ENCODE data around the gene DNER.

Gene DNER

DNA sequence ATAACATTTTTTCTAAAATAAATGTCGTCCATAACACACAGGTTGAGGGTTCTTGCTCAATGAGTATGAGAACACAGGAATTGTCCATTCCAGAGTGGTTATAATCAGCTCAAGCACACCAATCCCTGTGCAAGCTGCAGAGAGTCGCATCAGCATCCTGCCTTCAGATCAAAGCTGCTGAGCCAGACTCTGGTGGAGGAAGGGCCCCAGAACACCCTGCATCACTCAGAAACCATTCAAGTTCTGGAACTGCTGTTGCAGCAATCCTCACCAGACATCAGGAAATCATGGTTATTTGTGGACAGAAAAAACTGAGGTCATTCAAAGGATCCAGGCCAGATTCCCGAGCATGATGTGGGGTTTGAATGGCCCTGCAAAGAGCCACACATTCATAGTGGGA is 44.5 kb downstream of the DNER start:
- H3K27ac ChIP-seq (ENCODE audit: low read depth, low read length), result no peak overlapping the region
- H3K4me1 ChIP-seq (ENCODE audit: control insufficient read depth, insufficient read depth, low read length), result no peaks in the 10 kb centered on the region
- no peaks in the 10 kb centered on the region for H3K9me3 ChIP-seq (ENCODE audit: control insufficient read depth, insufficient read depth, low read length)
- no peak overlapping the region for H3K4me3 ChIP-seq (ENCODE audit: low read depth, low read length)
- no peaks in the 10 kb centered on the region for H3K36me3 ChIP-seq (ENCODE audit: control insufficient read depth, insufficient read depth, low read length)
- H3K9ac ChIP-seq (ENCODE audit: low read depth, low read length), result no peak overlapping the region
- no peaks in the 10 kb centered on the region; the same call in 1 of the 2 replicates for H3K27me3 ChIP-seq (ENCODE audit: control insufficient read depth, insufficient read depth, low read length)

DNA sequence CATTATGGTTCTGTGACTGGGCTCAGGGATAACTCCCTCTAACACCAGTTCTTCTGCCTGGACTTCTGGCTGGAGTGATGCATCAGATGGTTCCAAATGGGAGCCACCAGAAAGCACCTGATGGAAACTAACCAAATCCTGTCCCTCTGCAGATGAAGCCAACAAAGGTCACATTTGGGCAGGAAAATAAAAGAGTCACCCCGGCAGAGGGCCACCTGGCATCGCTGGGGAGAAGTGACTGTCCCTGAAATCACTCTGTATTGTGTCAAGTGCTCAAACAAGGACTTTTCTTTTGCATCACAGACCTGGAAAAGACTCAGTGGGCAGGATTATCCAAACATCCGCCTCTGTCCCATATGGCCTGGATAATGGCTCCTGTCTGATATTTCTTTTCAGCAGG is 47.5 kb downstream of the DNER start:
- H3K27me3 ChIP-seq (ENCODE audit: control insufficient read depth, insufficient read depth, low read length), result no peaks in the 10 kb centered on the region
- H3K9me3 ChIP-seq (ENCODE audit: control insufficient read depth, insufficient read depth, low read length), result no peaks in the 10 kb centered on the region
- no peaks in the 10 kb centered on the region for H3K4me1 ChIP-seq (ENCODE audit: control insufficient read depth, insufficient read depth, low read length)
- no peak overlapping the region for H3K4me3 ChIP-seq (ENCODE audit: low read depth, low read length)
- no peak overlapping the region for H3K9ac ChIP-seq (ENCODE audit: low read depth, low read length)
- H3K27ac ChIP-seq (ENCODE audit: low read depth, low read length), result no peak overlapping the region
- no peaks in the 10 kb centered on the region for H3K36me3 ChIP-seq (ENCODE audit: control insufficient read depth, insufficient read depth, low read length)

DNA sequence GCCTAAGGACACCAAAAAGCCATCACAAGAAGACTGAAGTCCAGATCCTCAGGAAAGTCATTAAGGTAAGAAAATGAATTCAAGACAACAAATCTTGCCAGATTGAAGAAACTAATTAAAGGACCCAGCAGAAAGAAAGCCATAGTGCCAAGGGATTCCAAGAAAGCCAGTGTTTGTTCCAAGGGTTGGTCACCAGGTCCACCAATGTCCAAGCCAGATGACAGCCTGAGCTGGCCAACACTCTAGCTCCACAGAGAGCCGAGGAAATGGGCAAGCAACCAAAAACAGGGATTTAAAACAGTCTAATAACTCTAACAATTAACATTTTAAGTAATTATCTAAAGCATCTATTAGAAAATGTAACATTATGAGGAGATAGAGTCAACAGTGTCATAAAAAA is 49.2 kb downstream of the DNER start:
- no peaks in the 10 kb centered on the region for H3K9me3 ChIP-seq (ENCODE audit: control insufficient read depth, insufficient read depth, low read length)
- H3K36me3 ChIP-seq (ENCODE audit: control insufficient read depth, insufficient read depth, low read length), result no peaks in the 10 kb centered on the region
- no peaks in the 10 kb centered on the region for H3K4me1 ChIP-seq (ENCODE audit: control insufficient read depth, insufficient read depth, low read length)
- no peak overlapping the region for H3K9ac ChIP-seq (ENCODE audit: low read depth, low read length)
- no peak overlapping the region for H3K27ac ChIP-seq (ENCODE audit: low read depth, low read length)
- H3K4me3 ChIP-seq (ENCODE audit: low read depth, low read length), result no peak overlapping the region
- no peaks in the 10 kb centered on the region for H3K27me3 ChIP-seq (ENCODE audit: control insufficient read depth, insufficient read depth, low read length)

DNA sequence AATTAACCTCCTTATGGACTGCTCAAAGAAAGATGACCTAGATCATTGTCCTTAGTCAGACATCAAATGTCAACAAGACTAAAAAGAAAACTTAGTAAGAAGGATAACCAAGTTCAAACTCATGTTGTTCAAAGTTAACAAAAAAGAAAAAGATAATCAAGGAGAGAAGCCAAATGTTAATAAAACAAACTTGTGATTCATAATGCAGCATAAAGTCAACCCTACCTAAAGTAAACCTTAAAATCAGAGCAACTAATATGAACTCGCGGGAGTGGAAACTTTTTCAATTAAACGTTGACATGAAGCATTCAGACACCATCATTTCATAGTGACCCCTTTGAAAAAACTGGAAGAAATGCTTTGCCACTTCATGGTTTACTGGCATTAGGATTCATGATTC is 52.9 kb downstream of the DNER start:
- Histone ChIP-seq H3K4me1 (ENCODE audit: control insufficient read depth, insufficient read depth, low read length) (no peaks in the 10 kb centered on the region), H3K9ac (ENCODE audit: low read depth, low read length) (no peak overlapping the region), H3K4me3 (ENCODE audit: low read depth, low read length) (no peak overlapping the region), H3K36me3 (ENCODE audit: control insufficient read depth, insufficient read depth, low read length) (no peaks in the 10 kb centered on the region), H3K27ac (ENCODE audit: low read depth, low read length) (no peak overlapping the region), H3K27me3 (ENCODE audit: control insufficient read depth, insufficient read depth, low read length) (no peaks in the 10 kb centered on the region), H3K9me3 (ENCODE audit: control insufficient read depth, insufficient read depth, low read length) (no peaks in the 10 kb centered on the region)

DNA sequence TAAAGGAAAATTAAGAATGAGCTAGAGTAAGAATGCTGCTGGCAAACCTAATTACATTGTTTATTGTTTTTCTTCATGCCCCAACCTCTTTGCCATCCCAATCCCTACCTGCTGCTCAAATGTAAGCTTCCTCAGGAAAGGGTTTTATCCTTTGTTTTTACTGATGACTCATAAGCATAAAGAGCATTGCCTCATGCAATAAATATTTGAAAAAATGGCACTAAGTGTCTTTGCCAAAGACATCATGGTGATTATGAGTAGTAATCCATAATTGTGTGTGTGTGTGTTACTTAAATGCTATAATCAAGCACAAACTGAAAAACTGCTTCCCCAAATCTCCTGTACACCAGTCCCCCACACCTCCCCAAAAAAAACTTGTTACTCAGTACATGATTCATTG is 53.4 kb downstream of the DNER start:
- H3K27ac ChIP-seq (ENCODE audit: low read depth, low read length), result no peak overlapping the region
- no peaks in the 10 kb centered on the region for H3K4me1 ChIP-seq (ENCODE audit: control insufficient read depth, insufficient read depth, low read length)
- no peak overlapping the region for H3K9ac ChIP-seq (ENCODE audit: low read depth, low read length)
- no peaks in the 10 kb centered on the region for H3K27me3 ChIP-seq (ENCODE audit: control insufficient read depth, insufficient read depth, low read length)
- H3K36me3 ChIP-seq (ENCODE audit: control insufficient read depth, insufficient read depth, low read length), result no peaks in the 10 kb centered on the region
- no peaks in the 10 kb centered on the region for H3K9me3 ChIP-seq (ENCODE audit: control insufficient read depth, insufficient read depth, low read length)
- no peak overlapping the region for H3K4me3 ChIP-seq (ENCODE audit: low read depth, low read length)

DNA sequence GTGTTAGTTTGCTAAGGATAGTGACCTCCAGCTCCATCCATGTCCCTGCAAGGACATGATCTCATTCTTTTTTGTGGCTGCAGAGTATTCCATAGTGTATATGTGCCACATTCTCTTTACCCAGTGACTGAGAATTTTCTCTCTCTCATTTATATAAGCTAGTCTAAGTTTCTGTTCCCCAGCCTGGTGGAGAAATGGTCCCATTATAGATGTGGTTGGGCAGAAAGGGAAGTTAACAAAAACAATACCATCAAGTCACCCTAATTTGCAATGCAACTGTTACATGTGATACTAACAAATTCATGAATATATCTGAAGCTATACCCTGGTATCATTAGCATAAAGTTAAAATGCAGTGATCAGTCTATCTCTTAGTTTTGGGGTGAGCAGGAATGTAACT is 54.0 kb downstream of the DNER start:
- no peak overlapping the region for H3K4me3 ChIP-seq (ENCODE audit: low read depth, low read length)
- no peaks in the 10 kb centered on the region for H3K9me3 ChIP-seq (ENCODE audit: control insufficient read depth, insufficient read depth, low read length)
- H3K27me3 ChIP-seq (ENCODE audit: control insufficient read depth, insufficient read depth, low read length), result no peaks in the 10 kb centered on the region
- H3K36me3 ChIP-seq (ENCODE audit: control insufficient read depth, insufficient read depth, low read length), result no peaks in the 10 kb centered on the region
- no peaks in the 10 kb centered on the region for H3K4me1 ChIP-seq (ENCODE audit: control insufficient read depth, insufficient read depth, low read length)
- H3K27ac ChIP-seq (ENCODE audit: low read depth, low read length), result no peak overlapping the region
- no peak overlapping the region for H3K9ac ChIP-seq (ENCODE audit: low read depth, low read length)

- Histone ChIP-seq H3K27ac (ENCODE audit: low read depth, low read length) (no peak overlapping the region), H3K27me3 (ENCODE audit: control insufficient read depth, insufficient read depth, low read length) (no peaks in the 10 kb centered on the region), H3K9me3 (ENCODE audit: control insufficient read depth, insufficient read depth, low read length) (no peaks in the 10 kb centered on the region), H3K4me3 (ENCODE audit: low read depth, low read length) (no peak overlapping the region), H3K36me3 (ENCODE audit: control insufficient read depth, insufficient read depth, low read length) (no peaks in the 10 kb centered on the region), H3K9ac (ENCODE audit: low read depth, low read length) (no peak overlapping the region), H3K4me1 (ENCODE audit: control insufficient read depth, insufficient read depth, low read length) (no peaks in the 10 kb centered on the region)
Observed at GRCh38 chr2:229658004-229658403, 56.4 kb downstream of the DNER start.

- H3K9me3 ChIP-seq (ENCODE audit: control insufficient read depth, insufficient read depth, low read length), result no peaks in the 10 kb centered on the region
Observed at GRCh38 chr2:229654437-229654836, 59.9 kb downstream of the DNER start.

DNA sequence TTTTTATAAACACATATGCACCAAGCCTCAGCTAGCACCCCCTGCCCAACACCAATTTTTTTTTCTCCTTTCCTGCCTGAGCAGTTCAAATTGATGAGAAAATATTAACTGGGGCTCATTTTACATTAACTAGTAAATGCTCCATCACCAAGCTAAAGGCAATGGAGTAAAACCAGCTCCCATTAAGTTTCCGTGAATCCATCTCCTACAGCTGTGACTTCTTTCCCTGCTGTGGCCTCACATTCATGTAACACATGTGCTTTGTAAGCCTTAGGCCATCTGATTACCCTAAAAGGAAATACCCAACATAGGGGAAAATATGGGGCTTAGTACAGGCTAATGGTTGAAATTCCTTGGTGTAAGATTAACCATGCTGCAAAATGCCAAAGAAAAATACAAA is 60.8 kb downstream of the DNER start:
- Histone ChIP-seq H3K4me1 (ENCODE audit: control insufficient read depth, insufficient read depth, low read length) (peaks cover 11% of the 10 kb centered on the region; the same call in 1 of the 2 replicates), H3K9ac (ENCODE audit: low read depth, low read length) (no peak overlapping the region), H3K27ac (ENCODE audit: low read depth, low read length) (no peak overlapping the region), H3K27me3 (ENCODE audit: control insufficient read depth, insufficient read depth, low read length) (no peaks in the 10 kb centered on the region), H3K36me3 (ENCODE audit: control insufficient read depth, insufficient read depth, low read length) (no peaks in the 10 kb centered on the region), H3K4me3 (ENCODE audit: low read depth, low read length) (no peak overlapping the region), H3K9me3 (ENCODE audit: control insufficient read depth, insufficient read depth, low read length) (no peaks in the 10 kb centered on the region)

More at GRCh38 chr2:229654437-229654836, 59.9 kb downstream of the DNER start:
- H3K4me3 ChIP-seq (ENCODE audit: low read depth, low read length), result no peak overlapping the region
- no peaks in the 10 kb centered on the region for H3K27me3 ChIP-seq (ENCODE audit: control insufficient read depth, insufficient read depth, low read length)
- peaks cover 11% of the 10 kb centered on the region; the same call in 1 of the 2 replicates for H3K4me1 ChIP-seq (ENCODE audit: control insufficient read depth, insufficient read depth, low read length)
- H3K27ac ChIP-seq (ENCODE audit: low read depth, low read length), result no peak overlapping the region
- H3K36me3 ChIP-seq (ENCODE audit: control insufficient read depth, insufficient read depth, low read length), result no peaks in the 10 kb centered on the region
- H3K9ac ChIP-seq (ENCODE audit: low read depth, low read length), result no peak overlapping the region

DNA sequence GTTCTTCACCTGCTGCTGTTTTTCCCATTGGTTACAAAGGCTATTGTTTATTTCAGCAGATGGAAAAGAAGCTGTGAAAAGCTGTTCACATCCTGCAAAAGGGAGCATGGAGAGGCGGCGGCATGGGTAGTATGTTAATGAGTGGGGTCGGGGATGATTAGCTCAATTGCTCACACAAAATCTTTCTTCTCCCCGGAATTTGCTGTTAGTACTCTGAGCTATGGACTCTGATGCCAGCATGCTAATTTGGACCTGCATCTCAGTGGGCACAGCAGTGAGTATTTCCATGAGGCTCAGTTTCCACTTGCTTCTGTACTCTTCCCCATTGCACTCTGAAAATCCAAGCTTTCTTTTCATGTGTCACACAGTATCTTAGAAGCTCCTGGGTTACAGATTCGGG is 61.6 kb downstream of the DNER start:
- Histone ChIP-seq H3K9me3 (ENCODE audit: control insufficient read depth, insufficient read depth, low read length) (no peaks in the 10 kb centered on the region), H3K9ac (ENCODE audit: low read depth, low read length) (no peak overlapping the region), H3K27ac (ENCODE audit: low read depth, low read length) (no peak overlapping the region), H3K4me3 (ENCODE audit: low read depth, low read length) (no peak overlapping the region), H3K4me1 (ENCODE audit: control insufficient read depth, insufficient read depth, low read length) (peaks cover 11% of the 10 kb centered on the region; the same call in 1 of the 2 replicates), H3K36me3 (ENCODE audit: control insufficient read depth, insufficient read depth, low read length) (no peaks in the 10 kb centered on the region), H3K27me3 (ENCODE audit: control insufficient read depth, insufficient read depth, low read length) (no peaks in the 10 kb centered on the region)

DNA sequence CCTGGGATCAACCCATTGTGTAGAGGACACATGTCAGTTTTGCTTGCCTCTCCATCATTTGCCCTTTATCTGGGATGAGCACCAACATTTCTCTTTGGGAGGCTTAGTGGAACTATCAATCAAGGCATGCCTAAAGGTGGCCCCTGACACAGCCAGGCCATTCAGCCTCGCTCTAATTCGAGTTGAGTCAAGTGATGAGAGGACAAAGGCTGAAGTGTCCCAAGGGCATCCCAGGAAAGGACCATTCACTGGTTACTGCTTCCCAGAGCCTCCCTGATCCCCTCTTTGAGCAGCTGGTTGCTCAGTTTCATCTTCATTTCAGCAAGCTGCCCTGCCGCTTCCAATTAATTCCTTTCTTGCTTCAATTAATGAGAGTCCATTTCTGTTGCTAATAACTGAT is 63.5 kb downstream of the DNER start:
- no peak overlapping the region for H3K4me3 ChIP-seq (ENCODE audit: low read depth, low read length)
- no peaks in the 10 kb centered on the region for H3K27me3 ChIP-seq (ENCODE audit: control insufficient read depth, insufficient read depth, low read length)
- H3K36me3 ChIP-seq (ENCODE audit: control insufficient read depth, insufficient read depth, low read length), result no peaks in the 10 kb centered on the region
- H3K27ac ChIP-seq (ENCODE audit: low read depth, low read length), result no peak overlapping the region
- no peak overlapping the region for H3K9ac ChIP-seq (ENCODE audit: low read depth, low read length)
- no peaks in the 10 kb centered on the region for H3K9me3 ChIP-seq (ENCODE audit: control insufficient read depth, insufficient read depth, low read length)
- H3K4me1 ChIP-seq (ENCODE audit: control insufficient read depth, insufficient read depth, low read length), result peaks cover 11% of the 10 kb centered on the region; the same call in 1 of the 2 replicates

DNA sequence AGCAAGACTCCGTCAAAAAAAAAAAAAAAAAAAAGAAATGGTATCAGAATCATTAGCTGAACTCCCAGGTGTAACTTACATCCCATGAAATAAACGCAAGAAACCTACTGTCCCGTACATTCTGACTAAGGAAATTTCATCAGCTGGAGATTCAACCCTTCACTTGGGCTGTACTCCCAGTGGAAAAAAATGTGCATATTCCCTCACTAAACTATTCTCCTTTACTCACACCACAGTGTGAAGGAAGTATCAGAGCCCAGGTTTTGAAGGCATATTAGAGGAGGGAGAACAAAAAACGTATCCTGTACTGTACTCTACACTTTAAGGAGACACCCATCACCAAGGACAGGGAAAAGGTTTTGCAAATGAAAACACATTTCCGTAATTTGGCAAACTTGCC is 64.3 kb downstream of the DNER start:
- no peak overlapping the region for H3K9ac ChIP-seq (ENCODE audit: low read depth, low read length)
- no peaks in the 10 kb centered on the region for H3K36me3 ChIP-seq (ENCODE audit: control insufficient read depth, insufficient read depth, low read length)
- H3K27ac ChIP-seq (ENCODE audit: low read depth, low read length), result no peak overlapping the region
- H3K27me3 ChIP-seq (ENCODE audit: control insufficient read depth, insufficient read depth, low read length), result no peaks in the 10 kb centered on the region
- no peaks in the 10 kb centered on the region for H3K9me3 ChIP-seq (ENCODE audit: control insufficient read depth, insufficient read depth, low read length)
- peaks cover 11% of the 10 kb centered on the region; the same call in 1 of the 2 replicates for H3K4me1 ChIP-seq (ENCODE audit: control insufficient read depth, insufficient read depth, low read length)
- H3K4me3 ChIP-seq (ENCODE audit: low read depth, low read length), result no peak overlapping the region

All from HUES48 (cell line).